ENCODE measurements around the gene DLGAP4. TPM values are rescaled to one million over a fixed set of nuclear protein-coding genes. Genes with fewer than 3 reads are reported as not detected.

DLGAP4 gene
- total and polyA plus RNA-seq, 2 of the 13 experiments (the other 11 are each of a cell fraction or from before 2014, with no cell fraction given), result 15.2 to 26.7 TPM

DNA sequence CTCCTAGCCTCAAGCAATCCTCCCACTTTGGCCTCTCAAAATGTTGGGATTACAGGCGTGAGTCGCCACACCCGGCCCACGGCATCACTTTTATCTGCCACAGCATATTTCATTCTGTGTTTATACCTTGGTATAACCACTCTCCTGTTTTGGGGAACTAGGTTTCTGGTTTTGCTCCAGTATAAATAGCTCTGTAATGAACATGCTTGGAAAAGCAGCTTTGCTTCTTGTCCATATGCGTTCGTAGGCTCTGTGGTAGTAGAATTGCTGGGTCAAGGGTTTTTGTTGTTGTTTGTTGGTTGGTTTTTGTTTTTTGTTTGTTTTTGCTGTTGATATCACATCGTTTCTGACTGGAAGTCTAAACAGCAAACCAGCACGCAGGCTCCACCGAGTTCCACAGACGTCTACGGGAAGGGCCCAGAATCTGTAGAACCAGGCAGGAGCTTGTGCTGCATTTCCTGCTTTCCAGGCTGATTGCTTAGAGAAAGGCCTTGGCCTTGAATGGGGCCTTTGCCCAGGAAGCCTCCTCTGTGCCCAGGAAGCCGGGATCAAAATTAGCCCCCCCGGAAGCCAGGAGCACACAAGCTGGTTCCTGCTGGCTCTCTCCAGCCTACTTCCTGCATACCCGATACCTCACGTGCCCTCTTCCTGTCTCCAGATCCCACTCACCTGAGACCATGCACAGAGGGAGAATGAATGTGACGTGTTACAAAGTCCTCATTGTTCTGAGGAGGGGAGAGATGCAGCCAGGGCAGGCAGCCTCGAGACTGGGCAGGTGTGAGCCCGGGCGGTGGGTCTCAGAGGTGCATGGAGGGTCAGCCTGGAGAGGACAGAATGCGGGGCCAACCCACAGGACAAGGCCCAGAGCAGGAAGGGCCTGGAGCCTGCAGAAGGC, 35.1 kb upstream of the DLGAP4 start (continued):
- TF ChIP-seq ZNF143 (CRISPR knock-in tag; IDR thresholded peaks at IDR 0.05) (no peak), KLF11 (CRISPR knock-in tag; IDR thresholded peaks at IDR 0.05) (no peak), YY1 (IDR thresholded peaks at IDR 0.05; ENCODE audit: insufficient read depth, insufficient replicate concordance, low read depth, low read length) (peak; percentile 56), NFYB (CRISPR knock-in tag; IDR thresholded peaks at IDR 0.05) (no peak), GATAD1 (CRISPR knock-in tag; IDR thresholded peaks at IDR 0.05) (peak; percentile 93), FOXK1 (CRISPR knock-in tag; IDR thresholded peaks at IDR 0.05; ENCODE audit: borderline replicate concordance, low read depth) (0 out of 2 replicates have a peak, but pooled peaks have one; percentile 29), POGZ (CRISPR knock-in tag; IDR thresholded peaks at IDR 0.05) (peak; percentile 44; the same call in 1 of the 2 replicates), TAF15 (IDR thresholded peaks at IDR 0.05; ENCODE audit: low read depth, low read length, poor library complexity, severe bottlenecking) (no peak), ZKSCAN8 (CRISPR knock-in tag; IDR thresholded peaks at IDR 0.05; ENCODE audit: borderline replicate concordance) (no peak), NKX3-1 (CRISPR knock-in tag; IDR thresholded peaks at IDR 0.05) (no peak), CEBPG (CRISPR knock-in tag; IDR thresholded peaks at IDR 0.05) (no peak), ZNF367 (CRISPR knock-in tag; IDR thresholded peaks at IDR 0.05; ENCODE audit: borderline replicate concordance) (no peak), ZFP36L1 (CRISPR knock-in tag; IDR thresholded peaks at IDR 0.05) (no peak), NBN (conservative IDR thresholded peaks at IDR 0.05) (0 out of 2 replicates have a peak, but pooled peaks have one; percentile 68), RFX5 (IDR thresholded peaks at IDR 0.05; ENCODE audit: low read depth, low read length) (no peak)
- TF ChIP-seq, protein P1, sequence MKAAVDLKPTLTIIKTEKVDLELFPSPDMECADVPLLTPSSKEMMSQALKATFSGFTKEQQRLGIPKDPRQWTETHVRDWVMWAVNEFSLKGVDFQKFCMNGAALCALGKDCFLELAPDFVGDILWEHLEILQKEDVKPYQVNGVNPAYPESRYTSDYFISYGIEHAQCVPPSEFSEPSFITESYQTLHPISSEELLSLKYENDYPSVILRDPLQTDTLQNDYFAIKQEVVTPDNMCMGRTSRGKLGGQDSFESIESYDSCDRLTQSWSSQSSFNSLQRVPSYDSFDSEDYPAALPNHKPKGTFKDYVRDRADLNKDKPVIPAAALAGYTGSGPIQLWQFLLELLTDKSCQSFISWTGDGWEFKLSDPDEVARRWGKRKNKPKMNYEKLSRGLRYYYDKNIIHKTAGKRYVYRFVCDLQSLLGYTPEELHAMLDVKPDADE (CRISPR knock-in tag; IDR thresholded peaks at IDR 0.05), result no peak
- TF ChIP-seq, protein P2, sequence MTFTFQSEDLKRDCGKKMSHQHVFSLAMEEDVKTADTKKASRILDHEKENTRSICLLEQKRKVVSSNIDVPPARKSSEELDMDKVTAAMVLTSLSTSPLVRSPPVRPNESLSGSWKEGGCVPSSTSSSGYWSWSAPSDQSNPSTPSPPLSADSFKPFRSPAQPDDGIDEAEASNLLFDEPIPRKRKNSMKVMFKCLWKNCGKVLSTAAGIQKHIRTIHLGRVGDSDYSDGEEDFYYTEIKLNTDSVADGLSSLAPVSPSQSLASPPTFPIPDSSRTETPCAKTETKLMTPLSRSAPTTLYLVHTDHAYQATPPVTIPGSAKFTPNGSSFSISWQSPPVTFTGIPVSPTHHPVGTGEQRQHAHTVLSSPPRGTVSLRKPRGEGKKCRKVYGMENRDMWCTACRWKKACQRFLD (CRISPR knock-in tag; IDR thresholded peaks at IDR 0.05; ENCODE audit: borderline replicate concordance), result no peak
- TF ChIP-seq, protein P3, sequence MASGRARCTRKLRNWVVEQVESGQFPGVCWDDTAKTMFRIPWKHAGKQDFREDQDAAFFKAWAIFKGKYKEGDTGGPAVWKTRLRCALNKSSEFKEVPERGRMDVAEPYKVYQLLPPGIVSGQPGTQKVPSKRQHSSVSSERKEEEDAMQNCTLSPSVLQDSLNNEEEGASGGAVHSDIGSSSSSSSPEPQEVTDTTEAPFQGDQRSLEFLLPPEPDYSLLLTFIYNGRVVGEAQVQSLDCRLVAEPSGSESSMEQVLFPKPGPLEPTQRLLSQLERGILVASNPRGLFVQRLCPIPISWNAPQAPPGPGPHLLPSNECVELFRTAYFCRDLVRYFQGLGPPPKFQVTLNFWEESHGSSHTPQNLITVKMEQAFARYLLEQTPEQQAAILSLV (CRISPR knock-in tag; IDR thresholded peaks at IDR 0.05; ENCODE audit: borderline replicate concordance), result no peak
- TF ChIP-seq, protein P4, sequence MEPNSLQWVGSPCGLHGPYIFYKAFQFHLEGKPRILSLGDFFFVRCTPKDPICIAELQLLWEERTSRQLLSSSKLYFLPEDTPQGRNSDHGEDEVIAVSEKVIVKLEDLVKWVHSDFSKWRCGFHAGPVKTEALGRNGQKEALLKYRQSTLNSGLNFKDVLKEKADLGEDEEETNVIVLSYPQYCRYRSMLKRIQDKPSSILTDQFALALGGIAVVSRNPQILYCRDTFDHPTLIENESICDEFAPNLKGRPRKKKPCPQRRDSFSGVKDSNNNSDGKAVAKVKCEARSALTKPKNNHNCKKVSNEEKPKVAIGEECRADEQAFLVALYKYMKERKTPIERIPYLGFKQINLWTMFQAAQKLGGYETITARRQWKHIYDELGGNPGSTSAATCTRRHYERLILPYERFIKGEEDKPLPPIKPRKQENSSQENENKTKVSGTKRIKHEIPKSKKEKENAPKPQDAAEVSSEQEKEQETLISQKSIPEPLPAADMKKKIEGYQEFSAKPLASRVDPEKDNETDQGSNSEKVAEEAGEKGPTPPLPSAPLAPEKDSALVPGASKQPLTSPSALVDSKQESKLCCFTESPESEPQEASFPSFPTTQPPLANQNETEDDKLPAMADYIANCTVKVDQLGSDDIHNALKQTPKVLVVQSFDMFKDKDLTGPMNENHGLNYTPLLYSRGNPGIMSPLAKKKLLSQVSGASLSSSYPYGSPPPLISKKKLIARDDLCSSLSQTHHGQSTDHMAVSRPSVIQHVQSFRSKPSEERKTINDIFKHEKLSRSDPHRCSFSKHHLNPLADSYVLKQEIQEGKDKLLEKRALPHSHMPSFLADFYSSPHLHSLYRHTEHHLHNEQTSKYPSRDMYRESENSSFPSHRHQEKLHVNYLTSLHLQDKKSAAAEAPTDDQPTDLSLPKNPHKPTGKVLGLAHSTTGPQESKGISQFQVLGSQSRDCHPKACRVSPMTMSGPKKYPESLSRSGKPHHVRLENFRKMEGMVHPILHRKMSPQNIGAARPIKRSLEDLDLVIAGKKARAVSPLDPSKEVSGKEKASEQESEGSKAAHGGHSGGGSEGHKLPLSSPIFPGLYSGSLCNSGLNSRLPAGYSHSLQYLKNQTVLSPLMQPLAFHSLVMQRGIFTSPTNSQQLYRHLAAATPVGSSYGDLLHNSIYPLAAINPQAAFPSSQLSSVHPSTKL (CRISPR knock-in tag; IDR thresholded peaks at IDR 0.05), result peak; percentile 60
- TF ChIP-seq, protein P5, sequence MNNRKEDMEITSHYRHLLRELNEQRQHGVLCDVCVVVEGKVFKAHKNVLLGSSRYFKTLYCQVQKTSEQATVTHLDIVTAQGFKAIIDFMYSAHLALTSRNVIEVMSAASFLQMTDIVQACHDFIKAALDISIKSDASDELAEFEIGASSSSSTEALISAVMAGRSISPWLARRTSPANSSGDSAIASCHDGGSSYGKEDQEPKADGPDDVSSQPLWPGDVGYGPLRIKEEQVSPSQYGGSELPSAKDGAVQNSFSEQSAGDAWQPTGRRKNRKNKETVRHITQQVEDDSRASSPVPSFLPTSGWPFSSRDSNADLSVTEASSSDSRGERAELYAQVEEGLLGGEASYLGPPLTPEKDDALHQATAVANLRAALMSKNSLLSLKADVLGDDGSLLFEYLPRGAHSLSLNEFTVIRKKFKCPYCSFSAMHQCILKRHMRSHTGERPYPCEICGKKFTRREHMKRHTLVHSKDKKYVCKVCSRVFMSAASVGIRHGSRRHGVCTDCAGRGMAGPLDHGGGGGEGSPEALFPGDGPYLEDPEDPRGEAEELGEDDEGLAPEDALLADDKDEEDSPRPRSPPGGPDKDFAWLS (CRISPR knock-in tag; IDR thresholded peaks at IDR 0.05; ENCODE audit: borderline replicate concordance), result no peak; the same call in 1 of the 2 replicates

All from HepG2 (cell line).